T-helper 2 cell treated with Interferon-gamma antibody and Interleukin-4, amounts not matched to agents 100 ng/mL and 5 ng/mL, for 36 hours (primary cell): ENCODE measurements around the gene NUDT6. TPM values are rescaled to one million over a fixed set of nuclear protein-coding genes. Genes with fewer than 3 reads are reported as not detected.
"Not testable (repeated sequence)": the region's sequence is repeated elsewhere in the genome, so short reads cannot be mapped to it uniquely, and the experiment has no call there.

ENCODE experiments used
- intact Hi-C: fragments of 100-400 bp; cut with micrococcal nuclease; formaldehyde crosslinking; loops from one replicate; pipeline ENCODE4 v1.15.1; 2023
- total RNA-seq: library from RNA; stranded (reverse); gene quantifications from 2 replicates; pipeline ENCODE4 v1.2.3, GENCODE V29; 2022

Gene NUDT6
- total RNA-seq: 8.1 and 9.2 TPM in 2 replicates

GRCh38 chr4:122921971-122922876, at the start of gene NUDT6:
NUDT6 (minus strand) TSS chr4:122922597; CDS start chr4:122922572, 25 bp downstream.
- intact Hi-C loops: loop anchor here (2.0 to 5.0 kb wide), 11 partner anchors 95 to 1099 kb away; partner anchors contain the start of genes BBS7, BLTP1, CCNA2 and FGF2

- intact Hi-C loops: no loop called here
Measured at GRCh38 chr4:122968227-122968812, 45.9 kb upstream of the NUDT6 start.

GRCh38 chr4:122967231-122967630, 44.8 kb upstream of the NUDT6 start:
- intact Hi-C loops: no loop called here

GRCh38 chr4:122966201-122966600, 43.8 kb upstream of the NUDT6 start:
- intact Hi-C loops: no loop called here

GRCh38 chr4:122963216-122963615, 40.8 kb upstream of the NUDT6 start:
- intact Hi-C loops: no loop called here

- intact Hi-C loops: no loop called here
Measured at GRCh38 chr4:122960611-122961000, 38.2 kb upstream of the NUDT6 start.

- intact Hi-C loops: no loop called here
Measured at GRCh38 chr4:122959981-122960610, 37.7 kb upstream of the NUDT6 start.

GRCh38 chr4:122959441-122959840, 37.0 kb upstream of the NUDT6 start:
- intact Hi-C loops: no loop called here

GRCh38 chr4:122958505-122958904, 36.1 kb upstream of the NUDT6 start:
- intact Hi-C loops: no loop called here

GRCh38 chr4:122953924-122954323, 31.5 kb upstream of the NUDT6 start:
- intact Hi-C loops: no loop called here

- intact Hi-C loops: no loop called here
Measured at GRCh38 chr4:122952028-122952427, 29.6 kb upstream of the NUDT6 start.

- intact Hi-C loops: no loop called here
Measured at GRCh38 chr4:122948671-122949070, 26.3 kb upstream of the NUDT6 start.

GRCh38 chr4:122946142-122946541, 23.7 kb upstream of the NUDT6 start:
- intact Hi-C loops: no loop called here

GRCh38 chr4:122945136-122945535, 22.7 kb upstream of the NUDT6 start:
- intact Hi-C loops: not testable (repeated sequence)

- intact Hi-C loops: no loop called here
Measured at GRCh38 chr4:122932763-122933162, 10.4 kb upstream of the NUDT6 start.

- intact Hi-C loops: loop anchor here (1.0 kb wide), 3 partner anchors 173 to 329 kb away; partner anchors contain the start of gene BBS12
Measured at GRCh38 chr4:122930862-122931261, 8.5 kb upstream of the NUDT6 start.

GRCh38 chr4:122928930-122929329, 6.5 kb upstream of the NUDT6 start:
- intact Hi-C loops: no loop called here

- intact Hi-C loops: loop anchor here (1.0 to 5.0 kb wide), 12 partner anchors 96 to 1100 kb away; partner anchors contain the start of genes BBS12, BBS7, BLTP1 and CCNA2
Measured at GRCh38 chr4:122922877-122923511, 597 bp upstream of the NUDT6 start.

GRCh38 chr4:122921300-122921699, 1.1 kb downstream of the NUDT6 start:
- intact Hi-C loops: loop anchor here (5.0 kb wide), 5 partner anchors 164 to 769 kb away; partner anchors contain the start of genes BLTP1, IL2 and SPRY1

GRCh38 chr4:122920473-122920872, 1.9 kb downstream of the NUDT6 start:
- intact Hi-C loops: loop anchor here (5.0 kb wide), 5 partner anchors 163 to 768 kb away; partner anchors contain the start of genes BLTP1, IL2 and SPRY1

GRCh38 chr4:122917731-122918130, 4.7 kb downstream of the NUDT6 start:
- intact Hi-C loops: no loop called here
